DMS53 treated with DMSO at 0.1 percent for 48 hours (cell line): ENCODE data around the gene AGTPBP1.
"Not testable (repeated sequence)": the region's sequence is repeated elsewhere in the genome, so short reads cannot be mapped to it uniquely, and the experiment has no call there.

Experiments
- DNase-seq: peaks from one replicate; lab custom pipeline; 2025; ENCODE audit not compliant: unreplicated experiment; lab: John Stamatoyannopoulos, UW

AGTPBP1 gene

DNA sequence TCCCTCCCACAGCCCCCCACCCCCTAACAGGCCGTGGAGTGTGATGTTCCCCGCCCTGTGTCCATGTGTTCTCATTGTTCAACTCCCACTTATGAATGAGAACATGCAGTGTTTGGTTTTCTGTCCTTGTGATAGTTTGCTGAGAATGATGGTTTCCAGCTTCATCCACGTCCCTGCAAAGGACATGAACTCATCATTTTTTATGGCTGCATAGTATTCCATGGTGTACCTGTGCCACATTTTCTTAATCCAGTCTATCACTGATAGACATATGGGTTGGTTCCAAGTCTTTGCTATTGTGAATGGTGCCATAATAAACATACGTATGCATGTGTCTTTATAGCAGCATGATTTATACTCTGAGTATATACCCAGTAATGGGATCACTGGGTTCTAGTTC is 23.9 kb downstream of the AGTPBP1 start:
- DNase-seq, result not testable (repeated sequence)

DNA sequence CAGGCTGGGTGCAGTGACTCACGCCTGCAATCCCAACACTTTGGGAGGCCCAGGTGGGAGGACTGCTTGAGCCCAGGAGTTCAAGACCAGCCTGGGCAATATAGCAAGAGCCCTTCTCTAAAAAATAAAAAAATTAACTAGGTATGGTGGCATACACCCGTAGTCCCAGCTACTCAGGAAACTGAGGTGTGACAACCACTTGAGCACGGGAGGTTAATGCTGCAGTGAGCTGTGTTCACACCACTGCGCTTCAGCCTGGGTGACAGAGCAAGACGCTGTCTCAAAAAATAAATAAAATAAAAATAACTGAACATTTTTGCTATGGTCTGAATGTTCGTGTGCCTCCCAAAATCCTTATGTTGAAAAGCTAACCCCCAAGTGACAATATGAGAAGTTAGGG is 24.5 kb downstream of the AGTPBP1 start:
- DNase-seq, result no peak

DNA sequence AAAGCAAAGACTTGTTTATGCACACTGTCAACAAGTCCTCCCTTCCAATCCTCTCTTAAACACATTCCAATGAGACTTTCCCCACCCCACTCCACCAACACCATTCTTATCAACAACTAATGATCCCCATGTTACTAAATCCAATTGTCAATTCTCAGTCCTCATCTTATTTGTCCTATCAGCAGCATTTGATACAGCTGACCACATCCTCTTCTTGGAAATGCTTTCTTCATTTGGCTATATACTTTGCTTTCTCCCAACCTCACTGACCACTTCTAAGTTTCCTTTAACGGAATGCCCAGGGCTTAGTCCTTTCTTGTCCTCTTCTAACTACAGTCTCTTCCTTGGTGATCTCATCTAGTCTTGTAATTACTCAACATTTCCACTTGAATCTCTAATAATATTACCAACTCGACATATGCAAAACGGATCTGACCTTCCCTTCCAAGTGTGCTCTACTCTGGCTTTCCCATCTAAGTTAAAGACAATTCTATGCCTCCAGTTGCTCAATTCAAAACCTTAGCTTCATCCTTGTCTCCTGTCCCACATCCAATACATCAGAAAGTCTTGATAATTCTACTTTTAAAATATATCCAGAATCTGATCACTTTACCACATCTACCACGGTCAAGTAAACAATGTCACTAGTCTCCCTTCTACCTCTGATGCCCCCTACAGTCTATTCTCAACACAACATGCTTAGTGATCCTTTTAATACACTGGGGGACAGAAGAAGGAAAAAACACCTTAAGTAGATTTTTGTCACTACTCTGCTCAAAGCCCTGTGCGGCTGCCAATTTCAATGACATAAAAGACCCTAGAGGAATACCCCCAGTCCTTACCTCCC is 25.5 kb downstream of the AGTPBP1 start:
- DNase-seq, result no peak

DNA sequence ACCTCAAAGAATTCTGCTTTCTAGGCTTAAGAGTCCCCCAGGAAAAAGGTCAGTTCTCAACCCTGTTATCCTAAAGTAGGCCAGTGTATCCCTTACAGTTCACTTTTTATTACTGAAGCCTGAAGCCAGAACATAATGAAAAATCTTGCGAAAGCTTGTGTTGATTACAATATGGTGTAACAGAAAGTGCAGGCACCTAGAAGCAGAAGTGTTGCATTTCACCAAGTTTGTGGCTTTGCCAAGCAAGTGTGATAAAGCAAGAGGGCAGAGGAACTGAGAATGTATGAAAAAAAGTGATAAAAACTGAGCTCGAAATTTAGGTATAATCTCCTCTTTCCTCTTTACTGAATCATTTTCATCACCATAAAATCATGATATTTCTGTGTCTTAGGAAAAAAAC is 26.2 kb downstream of the AGTPBP1 start:
- no peak for DNase-seq

DNA sequence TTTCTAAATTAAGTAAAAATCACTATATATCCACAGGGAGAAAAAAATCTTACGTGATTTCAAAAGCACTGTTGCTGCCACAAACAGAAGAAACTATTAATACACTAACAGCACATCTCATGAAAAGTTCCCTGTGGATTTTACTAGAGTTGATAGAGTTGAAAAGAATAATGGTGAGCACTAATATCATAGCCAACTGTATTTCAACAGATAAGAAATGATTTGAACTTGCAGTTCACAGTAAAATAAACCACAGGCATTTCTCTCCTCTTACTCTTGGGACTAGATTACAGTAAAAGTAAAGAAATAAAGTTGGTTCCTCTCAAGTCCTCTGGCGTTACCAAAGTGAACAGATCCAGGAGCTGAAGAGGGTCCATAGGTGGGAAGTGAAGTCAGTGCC is 27.9 kb downstream of the AGTPBP1 start:
- DNase-seq, result no peak

DNA sequence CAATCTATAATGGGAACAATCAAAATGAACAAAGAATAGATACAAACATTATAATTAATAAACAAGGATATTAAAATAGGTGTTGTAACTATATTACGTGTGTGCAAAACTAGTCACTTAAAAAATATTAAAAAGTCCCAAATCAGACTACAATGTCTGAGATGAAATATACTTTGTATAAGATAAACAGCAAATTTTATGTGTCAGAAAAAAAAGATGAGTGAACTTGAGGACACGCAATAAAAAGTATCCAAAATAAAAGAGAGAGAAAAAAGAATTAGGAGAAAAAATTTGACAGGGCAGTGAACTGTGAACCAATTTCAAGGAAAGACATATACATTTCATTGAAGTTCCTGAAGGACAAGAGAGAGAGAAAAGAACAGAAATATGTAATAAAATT is 37.0 kb downstream of the AGTPBP1 start:
- DNase-seq, result no peak

DNA sequence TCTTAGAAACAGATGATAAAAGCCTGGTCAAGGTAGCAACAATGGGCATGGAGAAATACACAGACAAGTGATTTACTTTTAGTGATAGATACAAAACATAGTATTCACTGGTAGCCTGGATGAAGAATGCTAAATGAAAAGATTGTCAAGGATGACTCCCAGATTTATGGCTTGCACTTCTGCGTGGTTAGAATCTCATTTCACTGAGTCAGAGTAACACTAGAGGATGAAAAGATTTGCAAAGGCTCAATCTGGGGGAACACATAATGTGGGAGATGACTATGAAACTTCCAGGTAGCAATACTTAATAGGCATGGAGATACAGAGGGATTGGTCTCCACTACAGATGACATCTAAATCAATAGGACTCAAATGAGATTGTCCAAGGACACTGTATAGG is 38.4 kb downstream of the AGTPBP1 start:
- DNase-seq, result no peak

DNA sequence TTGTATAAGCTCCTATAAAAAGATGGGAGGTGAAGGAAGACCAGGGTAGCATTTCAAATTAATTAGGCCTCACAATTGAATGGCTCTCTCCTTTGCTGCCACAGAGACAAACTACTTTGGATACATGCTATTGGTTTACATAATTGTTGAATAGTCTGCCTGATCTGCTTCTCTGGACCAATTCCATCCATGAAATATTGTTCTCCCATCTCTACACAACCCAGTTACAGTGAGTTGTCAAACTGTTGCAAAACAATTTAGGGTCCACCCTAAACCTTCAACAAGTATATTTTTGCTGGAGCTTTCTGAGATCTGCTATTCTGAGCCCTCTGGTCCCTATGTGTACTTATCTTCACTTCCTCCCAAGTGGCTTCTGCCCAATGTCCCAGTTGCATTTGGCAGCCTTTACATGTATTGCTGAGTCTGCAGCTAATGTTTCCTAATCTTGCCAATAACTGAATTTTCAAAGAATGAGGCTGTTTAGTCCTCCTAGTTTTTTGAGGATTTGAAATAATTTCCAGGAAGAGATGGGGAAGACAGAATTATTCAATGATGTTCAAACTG is 38.9 kb downstream of the AGTPBP1 start:
- no peak for DNase-seq

DNA sequence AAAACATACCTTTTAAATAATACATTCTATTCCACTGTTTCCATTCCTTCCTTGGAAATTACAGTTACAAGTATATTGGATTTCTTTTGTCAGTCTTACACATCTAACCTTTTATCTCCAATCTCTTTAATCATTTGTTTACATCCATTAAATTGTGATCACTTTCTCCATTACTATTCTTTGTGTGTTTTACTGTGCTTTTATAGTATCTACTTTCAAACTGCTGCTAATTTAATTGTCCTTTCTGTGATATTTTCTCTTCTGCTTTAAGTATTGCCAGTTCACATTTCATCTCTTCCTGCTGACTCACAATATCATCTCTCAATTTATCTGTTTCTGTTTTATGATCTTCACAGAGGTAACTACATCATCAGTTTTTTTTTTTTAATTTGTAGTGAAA is 39.6 kb downstream of the AGTPBP1 start:
- DNase-seq, result no peak

DNA sequence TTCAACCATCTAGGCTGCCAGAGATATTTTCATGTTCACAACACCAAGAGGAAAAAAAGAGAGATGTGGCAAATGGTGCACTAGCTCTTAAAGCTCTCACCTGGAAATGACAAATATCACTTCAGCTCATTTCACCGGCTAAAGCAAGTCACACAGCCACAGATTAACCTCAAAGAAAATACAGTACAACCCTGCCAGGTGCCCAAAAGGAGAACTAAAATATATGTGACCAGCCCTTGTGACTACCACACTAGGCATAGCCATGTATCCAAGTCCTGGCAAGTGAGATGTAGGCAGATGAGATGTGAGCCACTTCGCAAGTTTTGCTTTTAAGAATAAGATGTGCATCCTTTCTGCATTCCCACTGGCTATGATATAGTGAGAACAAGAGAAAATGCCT is 41.4 kb downstream of the AGTPBP1 start:
- no peak for DNase-seq

DNA sequence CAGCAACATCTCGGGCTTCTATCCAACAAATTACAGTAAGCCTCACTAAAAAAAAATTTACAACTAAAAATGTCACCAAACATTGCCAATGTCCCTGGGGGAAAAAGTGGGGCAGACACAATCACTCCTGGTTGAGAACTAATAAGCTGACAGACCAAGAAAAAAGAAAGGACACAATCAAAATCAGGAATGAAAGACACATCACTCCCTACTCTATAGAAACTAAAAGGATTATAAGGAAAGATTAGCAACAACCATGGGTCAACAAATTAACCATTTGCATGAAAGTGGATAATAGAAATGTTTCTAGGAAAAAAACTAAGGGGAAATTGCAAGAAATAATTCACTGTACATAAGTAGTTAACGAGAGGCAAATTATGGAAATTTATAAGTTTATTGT is 53.4 kb downstream of the AGTPBP1 start:
- DNase-seq, result no peak

DNA sequence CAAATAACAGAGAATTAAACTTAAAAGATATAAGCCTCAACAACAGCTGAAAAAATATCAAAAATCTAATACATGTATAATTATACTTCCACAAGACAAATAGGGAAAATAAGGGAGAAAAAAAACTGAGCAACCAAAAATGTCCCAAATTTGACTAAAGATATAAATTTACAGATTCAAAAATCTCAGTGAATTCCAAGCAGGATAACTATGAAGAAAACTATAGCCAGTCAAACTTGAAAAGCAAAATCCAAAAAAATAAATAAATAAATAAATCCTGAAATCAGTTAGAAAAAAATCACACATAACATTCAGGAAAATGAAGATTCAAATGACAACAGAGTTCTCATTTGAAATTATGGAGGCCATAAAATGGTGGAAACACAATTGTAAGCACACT is 56.7 kb downstream of the AGTPBP1 start:
- DNase-seq, result no peak

DNA sequence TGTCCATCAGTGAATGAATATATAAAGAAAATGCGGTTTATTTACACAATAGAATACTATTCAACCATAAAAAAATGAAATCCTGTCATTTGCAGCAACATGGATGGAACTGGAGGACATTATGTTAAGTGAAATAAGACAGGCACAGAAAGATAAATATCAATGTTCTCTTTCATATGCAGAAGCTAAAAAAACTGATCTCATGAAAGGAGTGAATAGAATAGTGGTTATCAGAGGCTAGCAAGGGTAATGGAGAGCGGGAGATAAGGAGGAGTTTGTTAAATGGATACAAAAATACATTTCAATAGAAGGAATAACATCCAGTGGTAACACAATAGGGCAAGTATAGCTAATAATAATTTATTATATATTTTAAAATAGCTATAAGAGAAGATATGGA is 65.0 kb downstream of the AGTPBP1 start:
- no peak for DNase-seq

DNA sequence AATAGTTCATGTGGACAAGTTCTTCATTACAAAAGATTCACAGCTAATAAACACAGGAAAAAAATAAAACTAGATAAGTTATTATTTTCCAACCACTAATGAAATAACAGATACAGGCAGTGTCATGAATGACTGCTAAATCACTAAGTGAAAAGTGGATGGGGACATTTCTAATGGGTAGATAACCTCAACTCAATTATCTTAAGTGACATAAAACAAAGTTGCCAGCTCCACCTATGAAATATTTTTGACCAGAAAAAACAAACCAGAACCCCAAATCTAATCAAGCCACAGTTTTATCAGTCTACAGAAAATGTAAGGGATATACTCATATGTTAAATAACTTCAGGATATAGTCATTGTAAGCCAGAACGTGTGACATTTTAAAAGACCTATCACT is 74.4 kb downstream of the AGTPBP1 start:
- no peak for DNase-seq

DNA sequence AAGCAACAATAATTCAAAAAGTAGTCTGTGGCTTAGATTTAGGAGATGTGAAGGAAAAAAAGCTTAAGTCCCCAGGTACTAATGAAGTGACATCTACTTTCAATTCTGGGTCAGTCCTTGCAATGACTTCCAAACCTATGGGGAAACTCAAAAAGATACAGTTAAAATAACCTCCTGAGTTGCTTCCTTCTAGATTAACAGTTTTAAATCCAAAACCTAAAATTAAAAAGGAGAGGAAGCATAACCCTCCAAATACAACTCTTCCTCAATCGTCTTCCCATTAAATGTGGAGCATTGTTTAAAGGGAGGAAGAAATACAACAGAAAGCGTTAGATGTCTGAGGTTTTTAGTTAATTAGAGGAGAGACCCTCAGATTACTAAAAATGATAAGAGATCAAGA is 75.7 kb downstream of the AGTPBP1 start:
- DNase-seq, result no peak

DNA sequence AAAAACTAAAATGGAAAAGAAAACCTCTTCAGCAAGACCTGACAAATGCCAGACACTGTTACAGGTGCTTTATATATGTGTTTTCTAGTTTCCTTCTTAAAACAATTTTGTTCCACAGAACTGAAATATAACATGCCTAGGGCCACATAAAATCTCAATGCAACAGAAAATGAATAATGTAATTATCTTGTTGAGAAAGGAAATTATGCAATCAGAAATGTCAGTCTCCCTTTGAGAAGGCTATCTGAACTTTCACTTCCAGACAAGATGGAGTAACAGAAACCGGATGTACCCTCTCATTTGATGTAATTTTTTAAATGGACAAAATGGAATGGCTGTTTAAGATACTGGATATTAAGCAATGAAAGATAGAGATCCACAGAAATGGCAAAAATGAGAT is 79.2 kb downstream of the AGTPBP1 start:
- DNase-seq, result no peak

DNA sequence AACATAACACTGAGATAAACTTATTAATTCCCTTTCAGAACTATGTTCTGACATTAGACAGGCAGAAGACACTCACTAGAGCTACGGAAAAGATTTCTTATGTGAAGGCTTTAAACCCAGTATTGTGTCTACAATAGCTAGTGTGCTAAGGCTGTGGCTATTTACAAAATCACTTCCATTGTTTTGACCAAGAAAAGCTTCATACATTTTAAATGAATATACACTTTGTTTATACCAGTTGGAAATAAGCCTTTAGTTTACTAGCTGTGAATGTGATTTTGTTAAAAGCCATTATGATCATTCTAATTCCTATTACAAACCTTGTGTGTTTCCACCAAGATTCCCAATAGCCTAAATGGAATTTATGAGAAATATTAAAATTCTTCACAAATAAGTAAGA is 83.0 kb downstream of the AGTPBP1 start:
- DNase-seq, result no peak

DNA sequence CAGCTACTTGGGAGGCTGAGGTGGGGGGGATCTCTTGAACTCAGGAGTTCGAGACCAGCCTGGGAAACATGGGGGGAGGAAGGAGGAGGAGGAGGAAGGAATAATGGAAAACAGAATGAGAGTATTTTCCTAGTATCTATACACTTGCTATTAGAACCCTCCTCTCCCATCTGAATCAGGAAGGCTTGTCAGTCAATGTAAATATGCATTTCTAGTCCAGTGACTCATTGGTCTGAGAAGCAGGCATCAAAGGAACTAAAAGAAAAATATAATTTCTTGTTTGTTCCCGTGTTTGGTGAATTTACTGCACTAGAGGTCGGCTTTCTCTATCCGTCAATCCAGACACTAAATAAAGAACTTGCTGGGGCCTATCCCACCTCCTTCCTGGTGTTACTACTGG is 88.6 kb downstream of the AGTPBP1 start:
- no peak for DNase-seq

DNA sequence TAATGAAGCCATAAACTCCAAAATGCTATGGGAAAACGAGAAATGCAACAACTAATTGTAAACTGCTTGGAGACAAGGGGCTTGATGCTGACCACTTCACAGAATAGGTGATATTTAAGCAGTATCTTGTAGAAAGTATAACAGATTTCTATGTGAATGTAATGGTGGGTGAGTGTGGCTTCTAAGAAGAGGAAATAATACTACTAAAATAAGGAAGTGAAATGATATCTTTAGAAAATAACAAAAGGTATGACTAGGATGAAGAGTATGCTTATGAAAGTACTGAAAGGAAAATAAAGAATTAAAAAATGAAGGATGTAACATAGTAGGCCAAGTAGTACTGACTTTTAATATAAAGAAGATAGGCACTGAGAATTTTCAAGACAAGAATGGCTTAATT is 94.2 kb downstream of the AGTPBP1 start:
- no peak for DNase-seq

DNA sequence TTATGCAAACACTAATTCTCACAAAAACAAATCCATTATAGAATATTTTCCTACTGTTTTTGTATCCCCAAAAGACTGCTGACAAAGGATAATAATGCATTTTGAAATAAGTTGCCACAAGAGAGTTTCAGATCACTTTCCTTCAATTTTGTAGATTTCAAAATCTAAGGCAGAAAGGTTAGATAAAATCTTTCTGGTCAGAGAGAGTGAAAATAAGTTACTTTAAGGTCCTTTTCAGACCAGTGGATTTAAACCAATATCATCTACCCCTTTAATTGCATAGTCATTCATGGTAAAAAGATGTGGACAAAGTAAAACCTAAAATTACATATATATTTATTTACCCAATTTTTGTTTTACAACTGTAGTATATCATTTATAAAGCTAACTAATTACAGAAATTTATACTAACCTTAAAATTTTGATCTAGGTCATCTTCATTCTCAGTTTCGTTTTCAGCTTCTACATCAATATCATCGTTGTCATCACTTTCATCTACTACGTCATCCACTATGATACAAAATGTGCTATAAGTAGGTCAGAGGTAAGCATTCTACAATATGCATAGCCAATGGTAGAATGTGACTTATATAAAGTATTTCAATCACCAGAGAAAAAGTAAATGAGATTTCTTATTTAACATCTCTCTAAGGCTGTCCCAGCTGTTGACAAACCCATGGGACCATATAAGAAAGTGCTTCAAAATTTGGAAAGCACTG is 95.7 kb downstream of the AGTPBP1 start:
- DNase-seq, result no peak

DNA sequence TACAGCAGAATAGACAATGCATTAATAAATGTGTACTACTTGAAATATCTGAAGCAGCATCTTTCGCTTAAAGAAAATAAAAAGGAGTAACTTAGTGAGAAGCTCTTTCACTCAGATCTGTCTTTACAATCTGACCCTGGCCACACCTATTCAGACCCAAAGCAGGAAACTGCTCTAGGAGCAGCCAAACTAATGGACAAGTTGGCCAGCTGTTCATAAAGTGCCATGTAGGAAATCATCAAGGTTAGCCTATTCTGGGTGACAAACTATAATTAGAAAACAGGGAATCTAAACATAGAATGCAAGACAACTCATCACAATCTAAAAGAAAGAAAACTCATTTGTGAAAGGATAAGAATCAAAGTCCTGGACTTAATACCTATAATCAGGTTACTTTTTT is 101.3 kb downstream of the AGTPBP1 start:
- no peak for DNase-seq

DNA sequence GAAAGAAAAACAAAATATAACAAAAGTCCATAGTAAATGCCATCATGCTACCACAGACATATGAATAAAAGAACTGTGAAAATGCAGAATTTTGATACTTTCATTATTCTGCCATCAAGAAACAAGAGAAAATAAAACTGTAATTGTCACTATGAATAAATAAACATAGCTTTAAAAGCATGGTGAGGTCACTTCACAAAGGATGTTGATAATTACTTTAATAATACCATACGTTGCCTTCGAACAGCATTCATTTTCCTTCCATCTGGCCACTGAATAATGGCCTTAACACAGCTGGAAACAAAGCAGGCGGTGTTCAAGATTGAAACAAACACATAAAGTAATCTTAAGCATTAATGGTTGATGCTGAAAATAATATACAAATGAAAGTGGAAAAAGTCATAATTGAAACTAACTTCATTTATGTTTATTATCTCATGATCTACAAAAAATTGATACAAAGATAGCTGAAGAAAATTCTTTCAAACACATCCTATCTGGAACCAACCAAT is 102.0 kb downstream of the AGTPBP1 start:
- no peak for DNase-seq
